Duodenal mucosa (tissue), 2 donors: Measurements from ENCODE around the gene RAF1.

Source experiments
- H3K27ac ChIP-seq: one replicate; pipeline ENCODE4 v1.7.0; 2013; ENCODE audit warnings: low read depth, low read length
- H3K27me3 ChIP-seq, 2 donors: one replicate each; pipeline ENCODE4 v1.7.0; 2013; ENCODE audit warnings: low read length in 2 of 2, control low read depth in 1 of 2; ENCODE audit not compliant: insufficient read depth in 2 of 2, control insufficient read depth in 1 of 2
- H3K36me3 ChIP-seq, 2 donors: one replicate each; pipeline ENCODE4 v1.7.0; 2013; ENCODE audit warnings: low read length in 2 of 2, control low read depth in 1 of 2; ENCODE audit not compliant: insufficient read depth in 2 of 2, control insufficient read depth in 1 of 2
- H3K4me1 ChIP-seq, 2 donors: one replicate each; pipeline ENCODE4 v1.7.0; 2013; ENCODE audit warnings: low read length in 2 of 2, control low read depth in 1 of 2; ENCODE audit not compliant: insufficient read depth in 2 of 2, control insufficient read depth in 1 of 2
- H3K4me3 ChIP-seq, 2 donors: one replicate each; pipeline ENCODE4 v1.7.0; 2013; ENCODE audit warnings: low read length in 2 of 2, low read depth in 1 of 2
- H3K9ac ChIP-seq, 2 donors: one replicate each; pipeline ENCODE4 v1.7.0; 2013; ENCODE audit warnings: low read length in 2 of 2, low read depth in 1 of 2
- H3K9me3 ChIP-seq, 2 donors: one replicate each; pipeline ENCODE4 v1.7.0; 2013; ENCODE audit warnings: low read length in 2 of 2, control low read depth in 1 of 2; ENCODE audit not compliant: control insufficient read depth in 1 of 2

Gene RAF1

GRCh38 chr3:12663936-12664908 lies at the start of gene RAF1:
RAF1 (minus strand) TSS chr3:12664117; CDS start chr3:12618721, 45,396 bp downstream.
- Histone ChIP-seq H3K27ac (peak within 1 kb of the TSS; percentile 99), H3K4me3 (peak within 1 kb of the TSS; percentile 97 to 99), H3K4me1 (peaks cover 21 to 30% of the 10 kb centered on the region in 2 donors), H3K9me3 (no peaks in the 10 kb centered on the region), H3K9ac (peak within 1 kb of the TSS; percentile 99), H3K36me3 (no peaks in the 10 kb centered on the region), H3K27me3 (no peaks in the 10 kb centered on the region)

- Histone ChIP-seq H3K9me3 (no peaks in the 10 kb centered on the region), H3K9ac (no peak overlapping the region), H3K4me3 (no peak overlapping the region), H3K27me3 (no peaks in the 10 kb centered on the region), H3K27ac (no peak overlapping the region), H3K36me3 (no peaks in the 10 kb centered on the region), H3K4me1 (no peaks in the 10 kb centered on the region)
These were observed 46.1 kb upstream of the RAF1 start for GRCh38 chr3:12710062-12710461.

- Histone ChIP-seq H3K4me3 (no peak overlapping the region), H3K9me3 (no peaks in the 10 kb centered on the region), H3K4me1 (no peaks in the 10 kb centered on the region), H3K9ac (no peak overlapping the region), H3K27me3 (no peaks in the 10 kb centered on the region), H3K27ac (no peak overlapping the region), H3K36me3 (no peaks in the 10 kb centered on the region)
These were observed 45.4 kb upstream of the RAF1 start for GRCh38 chr3:12709334-12709733.

GRCh38 chr3:12708584-12709192 lies 44.8 kb upstream of the RAF1 start:
- no peak overlapping the region for H3K9ac ChIP-seq
- H3K27ac ChIP-seq: no peak overlapping the region
- H3K4me3 ChIP-seq: no peak overlapping the region
- no peaks in the 10 kb centered on the region for H3K9me3 ChIP-seq
- H3K36me3 ChIP-seq: no peaks in the 10 kb centered on the region
- H3K27me3 ChIP-seq: no peaks in the 10 kb centered on the region
- H3K4me1 ChIP-seq: peaks cover 3 to 4% of the 10 kb centered on the region in 2 donors

GRCh38 chr3:12707449-12707848 lies 43.5 kb upstream of the RAF1 start:
- no peak overlapping the region for H3K4me3 ChIP-seq
- H3K9me3 ChIP-seq: no peaks in the 10 kb centered on the region
- H3K4me1 ChIP-seq: peaks cover 8 to 15% of the 10 kb centered on the region in 2 donors
- no peak overlapping the region for H3K9ac ChIP-seq
- H3K36me3 ChIP-seq: no peaks in the 10 kb centered on the region
- H3K27me3 ChIP-seq: no peaks in the 10 kb centered on the region
- H3K27ac ChIP-seq: no peak overlapping the region

- no peaks in the 10 kb centered on the region for H3K36me3 ChIP-seq
- H3K4me1 ChIP-seq: peaks cover 11 to 16% of the 10 kb centered on the region in 2 donors
- H3K27ac ChIP-seq: no peak overlapping the region
- H3K9me3 ChIP-seq: no peaks in the 10 kb centered on the region
- no peaks in the 10 kb centered on the region for H3K27me3 ChIP-seq
- no peak overlapping the region for H3K9ac ChIP-seq
- H3K4me3 ChIP-seq: no peak overlapping the region
These were observed 42.8 kb upstream of the RAF1 start for GRCh38 chr3:12706504-12707253.

- Histone ChIP-seq H3K36me3 (no peaks in the 10 kb centered on the region), H3K4me3 (no peak overlapping the region), H3K9me3 (no peaks in the 10 kb centered on the region), H3K27ac (no peak overlapping the region), H3K4me1 (peaks cover 11 to 19% of the 10 kb centered on the region in 2 donors), H3K9ac (no peak overlapping the region), H3K27me3 (no peaks in the 10 kb centered on the region)
These were observed 42.1 kb upstream of the RAF1 start for GRCh38 chr3:12705981-12706380.

GRCh38 chr3:12705374-12705926 lies 41.5 kb upstream of the RAF1 start:
- H3K9ac ChIP-seq: no peak overlapping the region
- no peaks in the 10 kb centered on the region for H3K27me3 ChIP-seq
- no peaks in the 10 kb centered on the region for H3K9me3 ChIP-seq
- H3K36me3 ChIP-seq: no peaks in the 10 kb centered on the region
- H3K27ac ChIP-seq: no peak overlapping the region
- H3K4me1 ChIP-seq: peaks cover 11 to 25% of the 10 kb centered on the region in 2 donors
- no peak overlapping the region for H3K4me3 ChIP-seq

GRCh38 chr3:12702501-12702900 lies 38.6 kb upstream of the RAF1 start:
- Histone ChIP-seq H3K9me3 (no peaks in the 10 kb centered on the region), H3K9ac (no peak overlapping the region), H3K4me1 (peaks cover 11 to 27% of the 10 kb centered on the region in 2 donors), H3K27ac (no peak overlapping the region), H3K36me3 (no peaks in the 10 kb centered on the region), H3K4me3 (no peak overlapping the region), H3K27me3 (no peaks in the 10 kb centered on the region)
